Medulla oblongata (tissue), 1 donor: Measurements from ENCODE around the gene RNF151.
A peak's percentile ranks its signal among the peaks of the same experiment; 100 is the strongest.
"Not testable (repeated sequence)": the region's sequence is repeated elsewhere in the genome, so short reads cannot be mapped to it uniquely, and the experiment has no call there.

Experiments
- DNase-seq: peaks from one replicate; pipeline ENCODE4 v3.0.0-alpha.2; 2015; ENCODE audit errors: extremely low spot score

The RNF151 gene

DNA sequence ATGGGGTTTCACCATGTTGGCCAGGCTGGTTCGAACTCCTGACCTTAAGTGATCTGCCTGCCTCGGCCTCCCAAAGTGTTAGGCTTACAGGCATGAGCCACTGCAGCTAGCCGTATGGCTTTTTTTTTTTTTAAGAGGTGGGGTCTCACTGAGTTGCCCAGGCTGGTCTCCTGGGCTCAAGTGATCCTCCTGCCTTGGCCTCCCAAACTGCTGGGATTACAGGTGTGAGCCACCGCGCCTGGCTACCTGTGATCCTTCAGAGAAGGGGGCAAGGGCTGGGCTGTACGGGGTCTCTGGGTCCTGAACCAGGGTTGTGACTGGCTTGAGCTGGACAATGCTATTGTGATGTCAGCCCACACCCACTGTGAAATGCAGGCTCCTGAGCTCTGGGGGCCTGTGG lies at the start of gene RNF151:
TSS of gene RNF151 (plus strand) at position 397 of the 400 bp plus-strand sequence. CDS start 26 bp downstream, outside the sequence.
- no peak for DNase-seq

- DNase-seq: no peak
These were observed 49.5 kb upstream of the RNF151 start for GRCh38 chr16:1917056-1917664.

DNA sequence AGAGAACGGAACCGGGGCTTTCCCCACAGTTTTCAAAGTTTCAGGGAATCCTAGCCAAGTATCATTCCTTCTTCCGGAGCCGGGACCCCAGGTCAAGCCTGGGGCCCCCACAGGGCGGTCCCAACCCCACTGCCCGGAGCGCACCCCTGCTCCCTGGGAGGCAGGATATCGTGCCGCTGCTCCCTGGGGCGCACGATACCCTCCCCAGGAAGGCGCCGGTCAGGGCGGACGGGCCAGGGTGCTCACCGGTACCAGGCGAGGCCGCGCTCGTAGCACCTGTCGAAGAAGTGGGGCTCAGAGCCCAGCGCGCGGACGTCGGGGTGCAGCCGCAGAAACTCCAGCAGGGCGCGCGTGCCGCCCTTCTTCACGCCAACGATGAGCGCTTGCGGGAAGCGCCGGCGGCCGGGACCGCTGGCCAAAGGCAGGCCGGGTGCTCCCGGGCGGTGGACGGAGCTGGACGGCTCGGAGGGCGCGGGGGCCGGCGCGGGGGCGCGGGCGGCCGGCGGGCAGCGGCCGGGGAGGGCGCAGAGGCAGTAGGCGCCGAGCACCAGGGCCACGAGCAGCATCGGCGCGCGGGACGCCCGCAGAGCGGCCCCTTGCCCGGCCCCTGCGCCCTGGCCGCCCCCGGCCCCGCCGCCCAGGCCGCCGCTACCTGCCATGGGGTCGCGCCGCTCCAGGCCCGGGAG lies 48.8 kb upstream of the RNF151 start:
- no peak for DNase-seq

DNA sequence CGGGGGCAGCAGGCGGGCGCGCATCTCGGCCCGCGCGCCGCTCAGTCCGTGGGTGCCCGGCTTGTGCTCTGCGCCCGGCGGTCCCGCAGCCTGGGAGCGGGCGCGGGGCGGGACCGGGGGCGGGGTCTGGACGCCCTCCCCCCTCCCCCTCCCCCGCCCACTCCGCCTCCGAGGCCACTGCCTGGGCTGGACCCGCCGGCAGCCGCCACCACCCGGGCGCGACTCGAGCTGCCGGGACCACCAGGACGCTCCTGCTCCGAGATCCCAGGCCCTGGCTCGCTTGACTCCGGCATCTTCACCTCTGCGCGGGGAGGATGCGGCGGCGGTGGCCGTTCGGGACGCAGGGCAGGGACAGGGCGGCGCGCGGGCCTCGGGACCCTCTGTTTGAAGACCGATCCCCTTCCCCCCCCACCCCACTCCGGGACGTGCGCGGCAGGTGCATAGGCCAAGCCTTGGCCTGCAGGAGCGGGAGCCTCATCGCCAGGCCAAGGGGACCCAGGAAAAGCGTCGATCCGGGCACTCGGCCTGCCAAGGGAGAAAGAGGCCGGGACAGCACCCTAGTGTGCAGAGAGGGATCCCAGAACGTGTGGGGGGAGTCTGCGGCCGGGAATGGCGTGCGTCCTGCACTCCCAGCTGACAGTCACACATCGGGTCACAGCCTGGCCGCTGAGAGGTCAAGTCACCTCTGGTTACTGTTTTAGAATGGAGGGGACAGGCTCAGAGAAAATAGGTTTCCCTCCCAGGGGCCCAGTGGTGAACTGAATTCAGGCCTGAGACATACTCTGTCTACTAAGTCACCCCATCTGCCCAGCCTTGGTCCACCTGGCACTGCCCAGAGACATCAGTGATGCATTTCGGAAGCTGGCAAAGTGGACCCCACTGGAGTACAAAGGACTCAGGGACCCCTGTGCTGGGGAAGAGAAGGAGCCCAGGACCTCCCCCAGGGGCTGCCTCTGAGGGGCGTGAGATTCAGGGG lies 48.0 kb upstream of the RNF151 start, which contains the start of gene HS3ST6:
TSS of gene HS3ST6 (minus strand) at position 65 of the 976 bp plus-strand sequence. CDS start 92 bp downstream, outside the sequence.
- no peak for DNase-seq

DNA sequence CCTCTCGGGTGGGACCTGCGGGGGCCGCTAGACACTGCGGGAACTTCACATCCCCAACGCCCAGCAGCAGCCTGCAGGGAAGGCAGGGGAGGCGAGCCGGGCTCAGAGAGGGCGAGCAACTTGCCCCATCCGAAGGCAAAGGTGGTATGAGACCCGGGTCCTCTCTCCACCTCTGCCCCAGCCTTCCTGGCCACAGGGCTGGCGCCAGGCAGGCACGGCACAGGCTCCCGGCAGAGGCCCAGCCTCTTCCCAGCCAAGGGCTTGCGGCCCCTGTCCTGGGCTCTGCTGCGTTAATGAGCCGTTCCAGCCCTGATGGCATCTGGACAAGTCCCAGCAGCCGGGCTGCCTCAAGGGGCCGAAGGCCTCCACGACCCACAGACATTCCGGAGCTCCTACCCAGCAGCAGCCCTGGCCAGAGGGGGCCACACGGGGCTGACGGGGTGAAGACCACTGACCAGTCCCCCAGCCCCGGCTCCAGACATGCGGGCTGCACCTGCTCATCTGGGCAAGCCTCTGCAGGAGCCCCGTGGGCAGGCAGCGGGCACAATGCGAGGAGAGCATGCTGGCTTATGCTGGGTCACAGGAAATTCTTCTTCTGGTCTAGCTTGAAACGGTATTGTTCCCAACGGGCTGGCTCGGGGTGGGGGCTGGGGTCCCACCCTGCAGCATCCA lies 47.2 kb upstream of the RNF151 start:
- DNase-seq: no peak

- DNase-seq: not testable (repeated sequence)
These were observed 46.5 kb upstream of the RNF151 start for GRCh38 chr16:1920122-1920521.

DNA sequence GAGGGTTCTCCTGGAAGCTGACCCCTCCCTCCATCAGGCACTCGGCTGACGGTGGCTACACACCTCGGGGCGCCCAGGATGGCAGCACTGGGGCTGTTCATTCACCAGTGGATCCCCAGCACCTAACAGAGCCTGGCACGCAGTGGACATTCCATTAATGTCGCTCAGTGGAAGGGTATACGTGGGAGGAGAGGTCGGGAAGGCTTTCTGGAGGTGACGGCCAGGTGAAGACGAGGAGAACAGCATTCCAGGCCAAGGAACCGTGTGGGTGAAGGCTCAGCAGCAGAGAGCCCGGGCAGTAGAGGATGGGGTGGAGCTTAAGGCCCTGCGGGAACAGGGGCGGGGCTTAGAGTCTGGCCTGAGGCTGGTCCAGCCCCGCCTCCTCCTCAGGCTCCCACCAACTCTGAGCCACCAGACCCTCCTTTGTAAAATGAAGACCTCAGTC lies 45.9 kb upstream of the RNF151 start:
- no peak for DNase-seq

- no peak for DNase-seq
These were observed 44.3 kb upstream of the RNF151 start for GRCh38 chr16:1922357-1922756.

DNA sequence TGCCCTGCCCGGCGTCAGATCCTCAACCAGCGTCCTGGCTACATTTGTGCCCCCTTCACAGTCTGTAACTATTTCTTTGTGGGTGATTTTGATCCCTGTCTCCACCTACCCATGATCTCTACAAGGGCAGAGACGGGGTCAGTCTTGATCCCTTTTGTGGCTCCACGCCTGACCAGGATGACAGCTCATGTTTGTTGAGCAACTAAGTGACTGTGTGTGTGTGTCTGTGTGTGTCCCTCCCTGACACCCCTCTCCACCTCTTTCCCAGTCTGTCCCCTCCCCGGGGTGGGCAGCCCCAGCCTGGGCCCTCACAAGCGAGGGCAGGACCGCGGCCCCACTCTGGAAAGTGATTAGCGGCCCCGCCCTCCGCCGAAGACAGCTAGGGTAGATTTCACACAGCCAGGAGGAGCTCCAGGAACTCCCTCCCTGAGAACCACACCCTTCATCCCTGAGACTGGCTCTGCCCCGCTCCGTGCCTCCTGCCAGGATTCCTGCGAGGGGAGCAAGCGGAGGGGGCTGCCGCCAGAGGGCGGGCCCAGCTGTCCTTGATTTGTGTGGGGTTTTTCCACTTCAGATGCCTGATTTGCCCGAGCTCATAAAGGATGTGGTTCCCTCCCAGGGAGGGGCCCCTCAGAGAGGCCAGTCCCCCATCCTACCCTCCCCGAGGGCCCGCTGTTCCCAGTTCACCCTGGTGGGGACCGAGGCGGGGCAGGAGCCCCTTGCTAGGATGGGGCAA lies 43.2 kb upstream of the RNF151 start:
- no peak for DNase-seq

GRCh38 chr16:1924095-1924494 lies 42.6 kb upstream of the RNF151 start:
- no peak for DNase-seq

- no peak for DNase-seq
These were observed 40.4 kb upstream of the RNF151 start for GRCh38 chr16:1926271-1926670.

- DNase-seq: no peak
These were observed 37.6 kb upstream of the RNF151 start for GRCh38 chr16:1929105-1929504.

GRCh38 chr16:1929578-1930337 lies 36.9 kb upstream of the RNF151 start:
- DNase-seq: peak; percentile 86

DNA sequence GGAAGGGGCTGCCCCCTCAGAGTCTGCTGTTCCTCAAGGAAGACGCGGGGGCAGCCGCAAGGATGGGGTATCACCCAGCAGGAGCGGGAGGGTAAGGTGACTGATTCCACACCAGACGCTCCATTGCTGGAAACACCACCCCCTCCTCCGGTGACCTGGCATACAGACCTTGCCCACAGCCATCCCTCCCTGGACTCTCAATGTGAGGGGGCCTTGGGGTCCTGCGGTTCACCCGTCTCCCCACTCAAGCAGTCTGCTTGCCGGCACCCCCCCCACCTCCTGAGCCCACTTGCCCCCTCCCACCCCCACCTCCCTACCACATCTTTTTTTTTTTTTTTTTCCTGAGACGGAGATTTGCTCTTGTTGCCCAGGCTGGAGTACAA lies 36.3 kb upstream of the RNF151 start:
- DNase-seq: no peak

GRCh38 chr16:1932050-1933028 lies 34.3 kb upstream of the RNF151 start:
- no peak for DNase-seq

DNA sequence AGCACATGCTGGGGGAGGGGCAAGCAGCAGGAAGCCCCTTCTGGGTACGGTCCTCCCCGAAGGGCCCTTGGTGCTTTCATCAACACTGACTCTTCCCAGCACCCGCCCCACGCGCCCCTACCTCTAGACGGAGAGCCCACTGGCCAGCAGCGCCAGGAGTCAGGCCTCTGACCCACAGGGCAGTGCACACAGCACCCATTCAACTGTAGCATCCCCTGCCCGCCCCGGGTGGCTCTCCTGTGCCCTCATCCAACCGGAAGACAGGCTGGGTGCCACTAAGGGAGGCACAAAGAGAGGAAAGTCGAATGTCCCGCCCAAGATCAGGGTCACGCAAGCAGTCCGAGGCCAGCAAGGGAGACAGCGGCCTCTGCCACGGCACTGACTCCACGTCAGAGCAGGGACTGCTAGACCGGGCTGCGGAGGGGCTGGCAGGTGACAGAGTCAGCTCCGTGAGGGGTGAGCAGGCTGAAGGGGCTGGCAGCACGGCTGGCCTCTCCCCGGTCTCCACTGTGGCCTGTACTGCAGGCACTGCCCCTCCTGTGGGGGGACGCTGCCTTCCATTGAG lies 33.5 kb upstream of the RNF151 start:
- no peak for DNase-seq

- no peak for DNase-seq
These were observed 29.6 kb upstream of the RNF151 start for GRCh38 chr16:1936945-1937479.

DNA sequence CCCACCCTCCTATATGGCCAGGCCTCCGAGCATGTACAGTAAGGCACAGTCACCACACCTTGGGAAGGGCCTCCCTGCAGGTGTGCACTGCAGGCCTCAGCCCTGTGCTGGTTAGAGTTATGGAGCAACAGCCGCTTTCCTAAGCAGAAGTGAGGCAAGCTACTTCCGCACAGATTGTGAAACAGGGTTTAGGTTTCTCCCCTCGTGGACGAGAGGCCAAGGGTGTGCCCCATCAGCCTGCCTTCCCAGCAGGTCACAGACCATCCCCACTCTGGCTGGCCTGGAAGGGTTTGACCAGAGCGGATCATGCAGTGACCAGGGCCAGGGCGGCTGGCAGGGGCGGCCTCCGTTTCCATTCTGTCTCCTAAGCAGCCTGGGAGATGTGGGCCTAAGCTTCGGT lies 28.3 kb upstream of the RNF151 start:
- DNase-seq: peak; percentile 19
